AG09319 (cell line): Measurements from ENCODE around the gene LMAN1L.

ENCODE experiments used
- DNase-seq: peaks from one replicate; pipeline ENCODE4 v3.0.0-alpha.2; 2010; ENCODE audit warnings: low read depth; ENCODE audit errors: extremely low read depth
- TF ChIP-seq, protein P1 (sequence below): IDR thresholded peaks from 2 replicates; pipeline ENCODE4 v1.5.1; 2011; ENCODE audit warnings: low read depth, mild to moderate bottlenecking, inconsistent platforms, low read length, moderate library complexity

Gene LMAN1L

DNA sequence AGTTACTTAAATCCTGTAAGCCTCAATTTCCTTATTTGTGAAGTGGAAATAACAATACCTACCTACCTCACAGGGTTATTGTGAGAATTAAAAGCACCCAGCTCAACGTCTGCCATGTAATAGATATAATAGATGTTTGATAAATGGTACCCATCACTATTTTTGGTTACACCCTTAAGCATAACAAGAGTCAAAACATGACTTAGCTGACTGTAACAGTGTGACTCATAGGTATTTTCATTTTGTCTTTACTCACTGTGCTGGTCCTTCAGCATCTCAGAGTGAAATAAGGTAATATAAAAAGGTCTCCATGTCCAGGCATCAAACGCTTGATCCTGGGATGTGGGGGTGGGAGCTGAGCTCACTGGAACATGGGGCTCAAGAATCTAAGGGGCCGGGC lies 16.9 kb downstream of the LMAN1L start:
- TF ChIP-seq, protein P1, sequence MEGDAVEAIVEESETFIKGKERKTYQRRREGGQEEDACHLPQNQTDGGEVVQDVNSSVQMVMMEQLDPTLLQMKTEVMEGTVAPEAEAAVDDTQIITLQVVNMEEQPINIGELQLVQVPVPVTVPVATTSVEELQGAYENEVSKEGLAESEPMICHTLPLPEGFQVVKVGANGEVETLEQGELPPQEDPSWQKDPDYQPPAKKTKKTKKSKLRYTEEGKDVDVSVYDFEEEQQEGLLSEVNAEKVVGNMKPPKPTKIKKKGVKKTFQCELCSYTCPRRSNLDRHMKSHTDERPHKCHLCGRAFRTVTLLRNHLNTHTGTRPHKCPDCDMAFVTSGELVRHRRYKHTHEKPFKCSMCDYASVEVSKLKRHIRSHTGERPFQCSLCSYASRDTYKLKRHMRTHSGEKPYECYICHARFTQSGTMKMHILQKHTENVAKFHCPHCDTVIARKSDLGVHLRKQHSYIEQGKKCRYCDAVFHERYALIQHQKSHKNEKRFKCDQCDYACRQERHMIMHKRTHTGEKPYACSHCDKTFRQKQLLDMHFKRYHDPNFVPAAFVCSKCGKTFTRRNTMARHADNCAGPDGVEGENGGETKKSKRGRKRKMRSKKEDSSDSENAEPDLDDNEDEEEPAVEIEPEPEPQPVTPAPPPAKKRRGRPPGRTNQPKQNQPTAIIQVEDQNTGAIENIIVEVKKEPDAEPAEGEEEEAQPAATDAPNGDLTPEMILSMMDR, result no peak
- DNase-seq, result no peak

GRCh38 chr15:74829991-74830390 lies 17.4 kb downstream of the LMAN1L start:
- TF ChIP-seq, protein P1, result no peak
- no peak for DNase-seq

DNA sequence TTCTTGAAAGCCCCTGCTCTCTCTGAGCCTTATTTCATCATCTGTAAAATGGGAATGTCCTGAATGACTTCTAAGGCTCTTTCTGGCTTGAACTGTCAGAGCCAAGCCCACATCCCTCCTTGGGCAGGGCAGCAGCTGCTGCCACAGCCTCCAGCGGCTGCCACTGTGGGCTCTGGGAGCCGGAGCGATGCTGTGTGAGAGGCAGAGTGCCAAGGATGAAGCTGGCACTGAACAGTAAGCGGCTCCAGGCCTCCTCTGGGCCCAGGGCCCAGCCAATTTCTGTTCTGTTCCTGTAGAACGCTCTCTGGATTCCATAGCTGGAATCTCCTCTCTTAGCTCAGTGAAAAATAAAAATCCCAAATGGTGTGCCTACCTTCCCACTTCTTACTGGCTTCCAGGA lies 18.2 kb downstream of the LMAN1L start:
- DNase-seq, result no peak
- TF ChIP-seq, protein P1, result no peak

DNA sequence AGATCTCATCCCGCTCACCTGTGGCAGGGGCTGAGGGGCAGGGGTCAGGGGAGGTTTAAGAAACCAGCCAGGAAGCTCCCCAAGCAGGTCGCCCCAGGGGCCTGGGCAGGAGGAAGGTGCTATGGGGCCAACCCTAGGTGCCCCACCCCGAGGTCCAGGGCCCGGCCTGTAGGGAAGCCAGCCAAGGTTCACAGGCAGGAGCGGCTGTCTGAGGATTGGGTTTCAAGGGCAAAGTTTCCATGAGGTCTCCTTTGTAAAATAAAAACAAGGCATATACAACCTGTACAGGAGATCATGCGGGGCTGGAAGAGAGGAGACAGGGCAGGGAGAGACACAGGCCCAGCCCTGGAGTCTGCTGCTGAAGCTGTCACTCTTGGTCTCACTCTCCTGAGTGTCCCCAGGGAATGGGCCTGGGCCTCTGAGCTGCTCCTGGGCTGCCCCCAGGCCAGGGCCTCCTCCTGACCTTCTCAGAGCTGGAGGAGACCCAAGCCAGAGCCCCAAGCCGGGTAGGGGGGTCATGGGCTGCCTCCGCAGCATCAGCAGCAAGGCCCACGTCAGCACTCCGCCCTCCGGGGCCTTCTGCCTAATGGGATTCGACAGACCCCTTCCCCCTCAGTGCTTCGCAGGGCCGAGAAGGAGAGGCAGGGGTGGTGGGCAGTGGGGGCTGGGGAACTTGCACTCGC lies 19.3 kb downstream of the LMAN1L start:
- TF ChIP-seq, protein P1, result no peak
- no peak for DNase-seq

DNA sequence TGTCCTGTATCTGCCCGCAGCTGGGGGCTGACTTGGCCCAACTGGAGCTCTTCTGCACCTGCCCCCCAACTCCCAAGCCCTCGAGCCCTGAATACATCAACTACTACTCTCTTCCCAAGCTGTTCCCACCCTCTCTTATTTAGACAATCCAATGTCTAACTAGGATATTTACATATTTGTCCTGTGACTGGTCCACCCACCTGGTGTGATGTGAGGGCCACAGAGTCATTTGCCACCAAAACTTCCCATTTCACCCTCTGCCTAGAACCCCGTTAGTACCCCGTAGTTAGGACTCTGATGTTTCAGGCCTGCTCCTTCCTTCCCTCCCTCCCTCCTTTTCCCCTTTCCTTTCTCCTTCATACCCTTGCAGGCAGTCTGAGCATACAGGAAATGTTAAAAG lies 20.2 kb downstream of the LMAN1L start:
- DNase-seq, result no peak
- TF ChIP-seq, protein P1, result no peak

DNA sequence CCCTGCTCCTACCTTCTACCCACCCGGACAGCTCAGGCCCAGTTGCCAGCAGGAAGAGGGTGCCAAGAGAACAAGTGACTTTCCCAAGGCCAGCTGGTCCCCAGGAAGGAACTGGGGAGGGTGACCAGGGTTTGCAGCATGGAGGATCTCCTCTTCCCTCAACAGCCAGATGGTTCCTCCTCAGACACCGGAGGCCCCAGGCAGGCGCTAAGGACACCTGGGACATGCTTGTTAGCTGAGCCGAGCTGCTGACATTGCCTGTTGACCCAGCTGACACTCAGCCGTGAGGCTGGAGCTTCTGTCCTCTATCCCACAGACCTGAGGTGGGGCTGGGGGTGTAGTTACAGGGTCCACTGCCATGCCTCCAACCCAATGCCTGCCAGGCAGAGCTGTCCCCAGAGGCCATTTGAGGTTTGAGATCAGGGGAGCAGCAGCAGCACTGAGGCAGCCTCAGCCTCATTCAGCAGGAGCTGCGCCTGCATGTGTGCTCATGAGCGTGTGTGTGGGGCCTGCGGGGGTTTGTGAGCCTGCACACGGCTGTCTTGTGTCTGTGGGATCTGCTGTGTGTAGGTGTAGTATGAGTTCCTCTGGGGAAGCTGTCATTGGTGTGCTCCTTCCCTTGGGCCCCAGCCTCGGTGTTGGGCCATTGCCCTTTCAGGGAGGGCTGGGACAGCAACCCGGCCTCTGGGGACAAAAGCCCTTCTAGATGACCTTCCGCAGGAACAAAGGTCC lies 20.9 kb downstream of the LMAN1L start:
- TF ChIP-seq, protein P1, result no peak
- DNase-seq, result no peak

GRCh38 chr15:74835312-74835823 lies 22.7 kb downstream of the LMAN1L start:
- TF ChIP-seq, protein P1, result peak; percentile 71
- no peak for DNase-seq
